ENCODE results near the gene SVOP.
"Not testable (repeated sequence)": the region's sequence is repeated elsewhere in the genome, so short reads cannot be mapped to it uniquely, and the experiment has no call there.

The SVOP gene

GRCh38 chr12:108859141-108859922, 161.5 kb downstream of the SVOP start:
- peaks cover 44% of the 10 kb centered on the region for H3K4me1 Mint-ChIP-seq

GRCh38 chr12:108858311-108859074, 162.4 kb downstream of the SVOP start:
- Mint-ChIP-seq H3K27ac (peak overlapping the region; percentile 87), H3K4me1 (peaks cover 50% of the 10 kb centered on the region), H3K27me3 (no peaks in the 10 kb centered on the region), H3K36me3 (ENCODE audit: low read depth) (peaks cover 16% of the 10 kb centered on the region), H3K9me3 (peaks cover 3% of the 10 kb centered on the region), H3K4me3 (peak overlapping the region; percentile 86)
- ATAC-seq: no peak
- DNase-seq: no peak

More at GRCh38 chr12:108859141-108859922, 161.5 kb downstream of the SVOP start:
- Mint-ChIP-seq H3K36me3 (ENCODE audit: low read depth) (peaks cover 13% of the 10 kb centered on the region), H3K4me3 (peak overlapping the region; percentile 86), H3K27ac (peak overlapping the region; percentile 87)
- not testable (repeated sequence) for ATAC-seq, H3K27me3 Mint-ChIP-seq, DNase-seq, H3K9me3 Mint-ChIP-seq
